Fibroblast of pulmonary artery (primary cell): ENCODE data around the gene DNAI2.
A peak's percentile ranks its signal among the peaks of the same experiment; 100 is the strongest.

Source experiments
- DNase-seq: peaks from one replicate; pipeline ENCODE4 v3.0.0-alpha.2; 2010; ENCODE audit warnings: low read depth
- H3K4me3 ChIP-seq: replicated peaks from 2 replicates; pipeline ENCODE4 v1.5.1; 2011; ENCODE audit warnings: low read depth, mild to moderate bottlenecking, control low read depth, low read length, moderate library complexity
- TF ChIP-seq, protein P1 (sequence below): IDR thresholded peaks from 2 replicates; pipeline ENCODE4 v1.5.1; 2011; ENCODE audit warnings: mild to moderate bottlenecking, control low read depth, low read length, inconsistent platforms; ENCODE audit errors: missing control alignments

DNAI2 gene

DNA sequence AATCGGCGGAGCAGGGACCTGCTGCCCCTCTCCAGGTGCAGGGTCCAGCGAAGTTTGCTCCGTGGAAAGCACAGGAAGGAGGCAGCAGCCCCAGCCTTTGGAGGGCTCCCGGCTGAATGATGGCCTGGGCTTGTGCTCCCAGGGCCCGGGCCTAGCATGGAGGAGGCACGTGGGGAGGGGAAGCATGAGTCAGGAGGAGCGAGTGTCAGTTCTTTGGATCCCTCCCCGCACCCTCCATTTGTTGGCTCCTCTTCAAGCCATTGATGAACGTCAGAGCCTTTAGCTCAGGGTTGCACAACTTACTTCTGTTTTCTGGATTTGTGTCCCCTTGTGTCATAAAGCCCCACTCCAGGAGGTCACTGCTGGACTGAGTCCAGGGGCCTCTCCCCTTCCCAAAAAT lies 34.9 kb upstream of the DNAI2 start:
- TF ChIP-seq, protein P1, sequence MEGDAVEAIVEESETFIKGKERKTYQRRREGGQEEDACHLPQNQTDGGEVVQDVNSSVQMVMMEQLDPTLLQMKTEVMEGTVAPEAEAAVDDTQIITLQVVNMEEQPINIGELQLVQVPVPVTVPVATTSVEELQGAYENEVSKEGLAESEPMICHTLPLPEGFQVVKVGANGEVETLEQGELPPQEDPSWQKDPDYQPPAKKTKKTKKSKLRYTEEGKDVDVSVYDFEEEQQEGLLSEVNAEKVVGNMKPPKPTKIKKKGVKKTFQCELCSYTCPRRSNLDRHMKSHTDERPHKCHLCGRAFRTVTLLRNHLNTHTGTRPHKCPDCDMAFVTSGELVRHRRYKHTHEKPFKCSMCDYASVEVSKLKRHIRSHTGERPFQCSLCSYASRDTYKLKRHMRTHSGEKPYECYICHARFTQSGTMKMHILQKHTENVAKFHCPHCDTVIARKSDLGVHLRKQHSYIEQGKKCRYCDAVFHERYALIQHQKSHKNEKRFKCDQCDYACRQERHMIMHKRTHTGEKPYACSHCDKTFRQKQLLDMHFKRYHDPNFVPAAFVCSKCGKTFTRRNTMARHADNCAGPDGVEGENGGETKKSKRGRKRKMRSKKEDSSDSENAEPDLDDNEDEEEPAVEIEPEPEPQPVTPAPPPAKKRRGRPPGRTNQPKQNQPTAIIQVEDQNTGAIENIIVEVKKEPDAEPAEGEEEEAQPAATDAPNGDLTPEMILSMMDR = no peak
- DNase-seq = peak; percentile 80
- H3K4me3 ChIP-seq = no peak overlapping the region

DNA sequence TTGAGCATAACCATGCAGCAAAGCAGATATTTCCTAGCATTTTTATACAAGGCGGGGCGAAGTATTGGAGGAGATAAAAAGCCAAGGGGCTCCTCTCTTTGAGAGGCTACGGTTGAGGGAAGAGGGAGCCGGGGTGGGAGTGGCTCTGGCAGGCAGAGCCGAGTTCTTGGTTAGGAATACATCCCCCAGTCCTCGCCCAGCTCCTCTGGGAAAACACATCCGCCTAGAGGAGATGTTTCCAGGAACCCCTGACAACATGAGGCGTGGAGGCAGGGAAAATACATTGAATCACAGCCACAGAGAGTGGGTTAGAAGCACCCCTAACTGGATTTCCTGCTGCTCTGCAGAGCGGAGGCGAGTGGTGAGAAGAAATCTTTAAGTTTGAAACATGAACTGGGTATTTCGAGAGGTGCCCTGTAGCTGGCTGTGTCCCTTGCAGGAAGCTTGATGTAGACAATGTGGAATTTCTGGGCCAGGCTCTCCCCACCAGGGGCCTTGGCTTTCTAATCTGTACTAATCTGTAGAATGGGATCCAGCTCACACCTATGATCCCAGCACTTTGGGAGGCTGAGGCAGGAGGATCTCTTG lies 33.3 kb upstream of the DNAI2 start:
- H3K4me3 ChIP-seq = no peak overlapping the region
- peak; percentile 80 for DNase-seq
- TF ChIP-seq, protein P1 = no peak

DNA sequence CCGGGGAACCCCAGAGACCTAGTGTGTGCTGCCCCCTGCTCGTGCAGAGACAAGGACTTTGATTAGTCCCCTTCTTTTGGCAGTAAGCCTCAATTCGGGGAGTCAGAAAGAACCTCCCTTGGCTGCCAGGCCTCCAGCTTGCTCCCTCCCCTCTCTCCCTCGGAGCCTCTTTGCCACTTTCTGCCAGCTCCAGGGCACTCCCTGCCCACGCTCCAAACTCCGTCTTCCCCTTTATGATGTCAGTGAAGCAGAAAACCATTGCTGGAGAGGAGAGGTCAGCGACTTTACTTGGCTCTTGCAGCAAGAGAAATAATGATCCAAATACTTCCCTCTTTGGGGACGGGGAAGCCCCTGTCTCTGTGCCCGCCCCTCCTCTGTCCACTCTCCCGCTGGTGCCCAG lies 32.6 kb upstream of the DNAI2 start:
- TF ChIP-seq, protein P1 = no peak
- no peak for DNase-seq

DNA sequence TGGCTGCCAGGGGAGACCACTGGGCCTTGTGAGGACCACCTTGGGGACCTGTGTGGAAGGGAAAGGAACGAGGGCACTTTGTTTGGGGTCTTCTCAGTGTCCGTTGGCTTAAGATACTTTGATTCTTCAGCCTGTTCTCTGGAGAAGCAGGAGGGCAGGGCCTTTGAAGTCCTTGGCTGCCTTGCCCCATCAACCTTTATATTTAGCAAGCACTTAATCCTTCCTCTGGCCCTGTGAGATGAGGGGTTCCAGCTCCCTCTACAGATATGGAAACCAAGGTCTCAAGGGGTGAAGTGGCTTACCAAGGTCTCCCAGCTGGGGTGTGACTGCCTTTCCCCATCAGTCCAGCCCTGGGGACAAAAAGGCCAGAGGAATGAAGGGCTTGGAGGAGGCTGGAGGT lies 32.2 kb upstream of the DNAI2 start:
- DNase-seq = no peak
- H3K4me3 ChIP-seq = no peak overlapping the region
- TF ChIP-seq, protein P1 = no peak

More for the DNA sequence above, 32.6 kb upstream of the DNAI2 start:
- no peak overlapping the region for H3K4me3 ChIP-seq

DNA sequence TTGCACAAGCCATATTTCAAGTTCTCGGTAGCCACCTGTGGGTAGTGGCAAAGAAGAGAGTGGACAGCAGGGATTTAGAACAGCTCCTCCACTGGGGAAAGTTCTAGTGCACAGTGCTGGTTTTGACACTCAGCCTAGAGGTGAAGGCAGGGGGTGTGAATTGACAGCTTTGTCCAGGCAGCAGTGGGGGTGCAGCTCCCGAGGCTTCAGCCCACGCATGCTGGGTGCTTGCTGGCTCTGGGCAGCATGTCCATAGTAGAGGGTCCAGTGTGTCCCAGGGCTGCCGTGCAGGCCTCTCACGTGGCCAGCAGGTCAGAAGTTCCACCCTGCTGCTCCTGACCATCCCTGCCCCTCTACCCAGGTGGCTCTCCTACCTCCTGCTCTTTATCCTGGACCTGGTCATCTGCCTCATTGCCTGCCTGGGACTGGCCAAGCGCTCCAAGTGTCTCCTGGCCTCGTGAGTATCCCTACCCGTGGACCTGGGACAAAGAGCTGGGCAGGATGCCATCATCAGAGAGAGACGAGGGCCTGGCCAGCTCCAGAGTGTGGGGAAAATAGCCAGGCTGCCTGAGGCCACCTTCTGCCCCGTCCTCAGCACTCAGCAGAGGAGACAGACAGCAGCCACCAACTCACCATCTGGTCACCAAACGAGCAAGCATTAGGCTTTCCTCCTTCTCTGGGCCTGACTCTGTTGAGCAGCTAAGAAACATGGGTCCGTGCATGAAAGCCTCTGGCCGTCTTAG lies 30.9 kb upstream of the DNAI2 start:
- no peak for DNase-seq
- no peak overlapping the region for H3K4me3 ChIP-seq
- TF ChIP-seq, protein P1 = no peak

DNA sequence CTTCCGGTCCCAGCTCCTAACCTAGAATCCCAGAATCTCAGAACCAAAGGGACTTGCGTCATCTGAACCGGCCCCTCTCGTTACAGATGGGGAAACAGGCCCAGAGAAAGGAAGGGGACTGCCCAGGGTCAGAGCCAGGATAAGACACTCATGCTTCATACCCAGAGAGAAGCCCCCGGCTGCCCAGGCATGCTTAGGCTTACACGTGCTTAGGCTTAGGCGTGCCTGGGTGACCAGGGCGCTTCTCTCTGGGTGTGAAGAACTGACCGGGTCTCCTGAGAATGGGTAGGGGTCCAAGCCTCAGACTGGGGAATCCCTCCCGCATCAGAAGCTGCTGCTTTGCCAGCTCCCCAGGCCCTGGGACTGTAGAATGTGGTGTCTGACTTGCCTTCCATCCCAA lies 29.9 kb upstream of the DNAI2 start:
- no peak overlapping the region for H3K4me3 ChIP-seq
- TF ChIP-seq, protein P1 = no peak
- DNase-seq = no peak

DNA sequence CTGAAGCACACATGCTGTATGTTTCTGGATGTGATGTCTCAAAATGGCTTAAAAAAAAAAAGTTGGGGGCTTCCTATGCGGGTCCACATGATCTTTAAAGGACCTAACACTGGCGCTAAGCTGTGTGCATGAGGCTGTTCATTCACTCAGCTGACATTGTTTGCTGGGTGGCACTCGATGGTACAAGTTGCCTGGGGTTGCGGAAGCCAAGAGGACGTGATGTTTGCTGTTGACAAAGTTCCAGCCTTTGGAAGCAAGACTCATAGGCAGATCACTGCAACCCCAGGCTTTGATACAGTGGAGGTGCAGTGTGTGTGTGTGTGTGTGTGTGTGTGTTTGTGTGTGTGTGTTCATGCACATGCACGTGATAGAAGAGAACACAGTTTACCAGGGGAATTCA lies 29.5 kb upstream of the DNAI2 start:
- TF ChIP-seq, protein P1 = no peak
- DNase-seq = no peak

More for the DNA sequence above, 29.5 kb upstream of the DNAI2 start:
- H3K4me3 ChIP-seq = no peak overlapping the region
